Thyroid gland (tissue), 4 donors: ENCODE data around the gene PBX3.

Source experiments
- POLR2A ChIP-seq, 2 donors: fragments of 450-650 bp; IDR thresholded peaks; one replicate each; pipeline ENCODE4 v1.6.1; 2017; ENCODE audit warnings: antibody characterized with exemption in 2 of 2, mild to moderate bottlenecking in 2 of 2, moderate library complexity in 1 of 2
- TF ChIP-seq, protein P1 (sequence below), 6 experiments: fragments of 200-600 bp in 3 of 6; fragments of 450-650 bp in 3 of 6; sonication (generic) in 3 of 6; IDR thresholded peaks; one replicate each; pipeline ENCODE4 v1.5.1; 2016 to 2019; ENCODE audit warnings: antibody characterized with exemption in 6 of 6, mild to moderate bottlenecking in 2 of 6, inconsistent platforms in 1 of 6, moderate library complexity in 1 of 6

DNA sequence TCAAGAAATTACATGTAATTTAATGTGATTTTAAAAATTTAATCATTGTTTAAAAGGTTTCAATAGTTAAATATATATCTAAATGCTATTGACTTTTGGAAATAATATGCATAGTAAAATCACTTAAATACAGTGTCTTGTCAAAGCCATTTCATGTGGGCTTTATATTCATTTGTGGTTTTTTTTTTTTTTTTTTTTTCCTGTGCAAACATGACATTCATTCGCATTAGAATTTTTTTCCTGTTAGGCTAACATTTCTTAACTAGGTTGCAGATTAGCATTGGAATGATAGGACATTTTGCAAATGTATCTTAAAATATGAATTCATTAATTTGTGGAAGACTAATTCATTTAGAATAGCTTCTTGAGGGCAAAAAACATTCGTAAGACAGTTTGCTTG is 149.8 kb downstream of the PBX3 start:
- no peak for TF ChIP-seq POLR2A (IDR thresholded peaks at IDR 0.05)
- TF ChIP-seq, protein P1, sequence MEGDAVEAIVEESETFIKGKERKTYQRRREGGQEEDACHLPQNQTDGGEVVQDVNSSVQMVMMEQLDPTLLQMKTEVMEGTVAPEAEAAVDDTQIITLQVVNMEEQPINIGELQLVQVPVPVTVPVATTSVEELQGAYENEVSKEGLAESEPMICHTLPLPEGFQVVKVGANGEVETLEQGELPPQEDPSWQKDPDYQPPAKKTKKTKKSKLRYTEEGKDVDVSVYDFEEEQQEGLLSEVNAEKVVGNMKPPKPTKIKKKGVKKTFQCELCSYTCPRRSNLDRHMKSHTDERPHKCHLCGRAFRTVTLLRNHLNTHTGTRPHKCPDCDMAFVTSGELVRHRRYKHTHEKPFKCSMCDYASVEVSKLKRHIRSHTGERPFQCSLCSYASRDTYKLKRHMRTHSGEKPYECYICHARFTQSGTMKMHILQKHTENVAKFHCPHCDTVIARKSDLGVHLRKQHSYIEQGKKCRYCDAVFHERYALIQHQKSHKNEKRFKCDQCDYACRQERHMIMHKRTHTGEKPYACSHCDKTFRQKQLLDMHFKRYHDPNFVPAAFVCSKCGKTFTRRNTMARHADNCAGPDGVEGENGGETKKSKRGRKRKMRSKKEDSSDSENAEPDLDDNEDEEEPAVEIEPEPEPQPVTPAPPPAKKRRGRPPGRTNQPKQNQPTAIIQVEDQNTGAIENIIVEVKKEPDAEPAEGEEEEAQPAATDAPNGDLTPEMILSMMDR (IDR thresholded peaks at IDR 0.05): no peak
